Ovary (tissue), 3 donors: ENCODE data around the gene ADGRD1.

Source experiments
- EP300 ChIP-seq: sonication (generic); formaldehyde crosslinking; IDR thresholded peaks from one replicate; pipeline ENCODE4 v1.6.1; 2017; ENCODE audit warnings: antibody characterized with exemption
- TF ChIP-seq, protein P1 (sequence below), 3 donors: fragments of 450-650 bp in 2 of 3; fragments of 200-600 bp in 1 of 3; IDR thresholded peaks; one replicate each; pipeline versions ENCODE4 v1.5.1 to v1.8.0; 2016 to 2022; ENCODE audit warnings: antibody characterized with exemption in 3 of 3, mild to moderate bottlenecking in 1 of 3
- donor health status: DM: no; HTN: no; CAD: no.

- no peak for TF ChIP-seq EP300
- TF ChIP-seq, protein P1, sequence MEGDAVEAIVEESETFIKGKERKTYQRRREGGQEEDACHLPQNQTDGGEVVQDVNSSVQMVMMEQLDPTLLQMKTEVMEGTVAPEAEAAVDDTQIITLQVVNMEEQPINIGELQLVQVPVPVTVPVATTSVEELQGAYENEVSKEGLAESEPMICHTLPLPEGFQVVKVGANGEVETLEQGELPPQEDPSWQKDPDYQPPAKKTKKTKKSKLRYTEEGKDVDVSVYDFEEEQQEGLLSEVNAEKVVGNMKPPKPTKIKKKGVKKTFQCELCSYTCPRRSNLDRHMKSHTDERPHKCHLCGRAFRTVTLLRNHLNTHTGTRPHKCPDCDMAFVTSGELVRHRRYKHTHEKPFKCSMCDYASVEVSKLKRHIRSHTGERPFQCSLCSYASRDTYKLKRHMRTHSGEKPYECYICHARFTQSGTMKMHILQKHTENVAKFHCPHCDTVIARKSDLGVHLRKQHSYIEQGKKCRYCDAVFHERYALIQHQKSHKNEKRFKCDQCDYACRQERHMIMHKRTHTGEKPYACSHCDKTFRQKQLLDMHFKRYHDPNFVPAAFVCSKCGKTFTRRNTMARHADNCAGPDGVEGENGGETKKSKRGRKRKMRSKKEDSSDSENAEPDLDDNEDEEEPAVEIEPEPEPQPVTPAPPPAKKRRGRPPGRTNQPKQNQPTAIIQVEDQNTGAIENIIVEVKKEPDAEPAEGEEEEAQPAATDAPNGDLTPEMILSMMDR (IDR thresholded peaks at IDR 0.05), result no peak
Observed at GRCh38 chr12:131113568-131114270, 160.0 kb downstream of the ADGRD1 start.
